ENCODE results near the gene CMKLR1.

CMKLR1 gene

DNA sequence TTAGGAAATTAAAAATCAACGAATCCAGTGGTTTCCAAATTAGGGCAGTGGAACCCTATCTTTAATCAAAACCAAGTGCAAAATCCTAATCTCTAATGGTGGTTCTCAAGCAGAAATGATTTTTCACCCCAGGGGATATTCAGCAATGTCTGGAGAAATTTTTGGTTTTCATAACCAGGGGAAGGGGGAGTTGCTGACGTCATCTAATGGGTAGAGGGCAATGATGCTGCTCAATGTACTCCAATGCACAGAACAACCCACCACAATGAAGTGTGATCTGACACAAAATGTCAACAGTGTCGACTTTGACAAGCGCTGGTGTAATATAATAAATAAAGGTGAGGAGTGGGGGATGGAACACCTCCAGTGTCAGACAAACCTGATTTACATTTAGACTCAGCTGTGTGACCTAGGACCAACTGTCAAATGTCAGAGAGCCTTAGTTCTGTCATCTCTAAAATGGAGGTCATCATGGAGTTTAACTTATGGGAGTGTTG lies 81.5 kb downstream of the CMKLR1 start:
- no peak for DNase-seq

DNA sequence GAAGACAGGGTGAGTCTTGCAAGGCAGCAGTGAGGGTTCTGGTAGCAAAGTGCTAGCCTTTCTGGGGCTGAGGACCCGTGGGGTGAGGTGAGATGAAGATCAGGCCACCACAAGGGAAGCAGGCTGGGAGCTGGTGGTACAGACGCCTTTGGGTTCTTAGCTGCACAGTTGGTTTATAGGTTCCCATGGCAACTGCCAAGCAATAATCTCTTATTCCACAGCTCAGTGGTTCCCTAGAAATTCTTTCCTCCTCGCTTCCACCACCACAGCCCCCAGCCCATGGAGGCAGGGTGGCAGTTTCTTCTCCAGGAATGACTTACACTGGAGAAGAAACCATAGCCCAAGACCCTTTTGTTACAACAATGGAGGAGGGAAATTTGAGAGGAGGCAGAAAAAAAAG lies 82.1 kb downstream of the CMKLR1 start:
- no peak for DNase-seq

DNA sequence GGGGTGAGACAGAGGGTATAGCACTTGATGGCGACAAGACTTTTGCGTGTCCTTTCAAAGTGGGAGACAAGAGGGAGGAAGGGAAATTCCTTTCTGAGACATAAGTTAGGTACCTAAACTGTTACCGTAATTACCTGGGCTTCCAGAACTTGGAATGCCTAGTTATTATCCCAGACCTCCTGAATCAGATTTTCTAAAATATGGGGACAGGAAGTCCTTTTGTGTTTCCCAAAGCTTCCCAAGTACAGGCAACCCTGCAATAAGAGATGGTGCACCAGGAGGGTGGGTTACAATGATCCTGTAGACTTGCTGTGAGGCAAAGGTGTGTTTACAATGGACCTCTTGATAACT lies 83.9 kb downstream of the CMKLR1 start:
- DNase-seq, result no peak

GRCh38 chr12:108254517-108255251 lies 84.4 kb downstream of the CMKLR1 start:
- DNase-seq, result no peak

DNA sequence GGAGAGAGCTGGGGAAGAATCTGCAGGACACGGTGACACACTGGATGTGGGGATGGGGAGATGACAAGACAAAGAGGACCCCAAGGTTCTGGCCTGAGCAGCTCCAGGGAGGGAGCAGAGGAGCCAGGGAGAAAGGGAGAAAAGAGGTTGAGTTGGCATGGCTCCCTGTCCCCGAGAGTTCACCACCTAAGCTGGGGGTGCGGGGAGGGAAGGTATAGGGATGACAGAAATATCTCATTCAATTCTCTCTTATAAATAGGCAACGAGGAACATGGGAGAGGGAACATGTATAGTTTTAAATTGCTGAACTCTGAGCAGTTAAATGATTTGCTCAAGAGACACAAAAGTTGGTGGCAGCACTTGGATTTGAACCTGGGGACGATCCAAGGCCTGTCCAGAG lies 85.1 kb downstream of the CMKLR1 start:
- no peak for DNase-seq

DNA sequence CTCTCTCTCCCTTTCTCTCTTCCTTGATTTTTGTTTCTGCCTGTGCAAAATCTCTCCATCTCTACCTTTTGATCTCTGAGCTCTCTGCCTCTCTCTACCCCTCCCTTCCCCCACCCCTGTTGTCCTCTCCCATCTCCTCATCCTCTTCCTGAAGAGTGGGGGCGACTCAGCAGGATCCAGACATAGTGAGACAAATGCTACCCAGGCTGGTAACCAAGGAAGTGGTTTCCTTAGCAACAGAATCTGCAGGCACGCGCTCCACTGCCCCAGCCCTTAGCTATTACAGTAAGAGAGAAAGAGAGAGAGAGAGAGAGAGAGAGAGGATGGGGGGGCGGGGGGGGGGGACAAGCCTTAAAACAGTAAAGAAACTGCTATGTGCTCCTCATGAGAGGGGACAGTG lies 85.6 kb downstream of the CMKLR1 start:
- no peak for DNase-seq

DNA sequence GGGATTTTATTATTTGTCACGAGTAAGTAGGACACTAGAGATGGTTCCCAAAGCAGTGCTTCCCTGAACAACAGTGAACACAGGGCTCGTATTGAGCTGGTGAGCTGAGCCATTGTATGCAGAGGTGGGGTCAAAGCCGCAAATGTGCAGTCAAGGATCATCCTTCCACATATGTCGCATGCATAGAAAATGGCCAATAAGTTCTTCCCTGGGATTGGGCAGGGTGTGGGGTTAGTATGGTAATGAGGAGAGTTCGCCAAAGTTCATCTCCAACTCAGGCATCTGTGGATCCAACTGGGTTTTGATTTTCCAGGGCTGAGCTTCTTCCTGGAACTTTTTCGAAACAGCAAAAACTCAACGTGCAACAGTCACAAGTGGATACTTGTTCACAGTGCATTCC lies 86.6 kb downstream of the CMKLR1 start:
- no peak for DNase-seq

DNA sequence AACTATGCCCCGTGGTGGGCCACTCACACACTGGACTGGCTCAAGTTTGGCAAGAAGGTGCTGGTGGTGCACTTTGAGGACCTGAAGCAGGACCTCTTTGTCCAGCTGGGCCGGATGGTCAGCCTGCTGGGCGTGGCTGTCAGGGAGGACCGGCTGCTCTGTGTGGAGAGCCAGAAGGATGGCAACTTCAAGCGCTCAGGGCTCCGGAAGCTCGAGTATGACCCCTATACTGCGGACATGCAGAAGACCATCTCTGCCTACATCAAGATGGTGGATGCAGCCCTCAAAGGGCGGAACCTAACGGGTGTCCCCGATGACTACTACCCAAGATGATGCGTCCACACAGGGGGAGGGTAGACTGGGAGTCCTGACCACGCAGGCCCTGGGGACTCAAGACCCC lies 91.1 kb downstream of the CMKLR1 start:
- no peak for DNase-seq

- no peak for DNase-seq
Observed at GRCh38 chr12:108247130-108247529, 92.0 kb downstream of the CMKLR1 start.

GRCh38 chr12:108241986-108242703 lies 97.0 kb downstream of the CMKLR1 start:
- no peak for DNase-seq

- no peak for DNase-seq
Observed at GRCh38 chr12:108240928-108241327, 98.2 kb downstream of the CMKLR1 start.

DNA sequence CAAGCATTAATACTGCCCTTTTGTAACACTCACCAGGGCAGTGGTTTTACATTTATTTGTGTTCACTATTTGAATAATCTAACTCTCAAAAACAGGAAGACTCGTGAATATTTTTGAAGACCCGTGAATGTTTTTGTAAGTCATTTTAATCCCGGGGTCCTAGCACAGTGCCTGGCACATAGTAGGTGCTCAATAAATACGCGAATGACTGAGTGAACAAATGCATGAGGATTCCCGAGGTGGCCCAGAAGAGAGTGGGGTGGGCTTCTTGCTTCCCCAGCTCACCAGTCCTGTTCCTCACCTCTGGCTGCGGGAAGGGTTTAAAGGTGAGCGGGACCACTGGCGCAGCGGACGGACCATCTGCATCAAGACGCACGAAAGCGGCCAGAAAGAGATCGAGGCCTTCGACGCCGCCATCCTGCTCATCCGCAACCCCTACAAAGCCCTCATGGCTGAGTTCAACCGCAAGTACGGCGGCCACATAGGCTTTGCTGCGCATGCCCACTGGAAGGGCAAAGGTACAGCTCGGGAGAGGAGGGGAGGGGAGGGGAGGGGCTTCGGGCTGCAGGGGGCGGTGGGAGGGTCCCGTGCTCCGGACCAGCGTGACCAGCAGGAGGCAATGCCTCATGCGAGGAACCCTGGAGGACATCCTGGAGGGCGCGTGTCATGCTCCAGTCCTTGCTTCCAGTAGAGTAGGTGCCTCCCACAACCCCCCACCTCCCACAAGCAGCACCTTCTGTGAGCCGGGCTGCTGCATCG lies 98.9 kb downstream of the CMKLR1 start:
- DNase-seq, result no peak

- DNase-seq, result no peak
Observed at GRCh38 chr12:108239378-108239777, 99.7 kb downstream of the CMKLR1 start.

GRCh38 chr12:108238474-108238873 lies 100.6 kb downstream of the CMKLR1 start:
- no peak for DNase-seq
